Measurements from ENCODE around the gene HOXA13.

The HOXA13 gene

GRCh38 chr7:27157702-27158431, 42.0 kb downstream of the HOXA13 start:
- DNase-seq, result no peak

- DNase-seq, result no peak
Measured at GRCh38 chr7:27156916-27157701, 42.8 kb downstream of the HOXA13 start.

DNA sequence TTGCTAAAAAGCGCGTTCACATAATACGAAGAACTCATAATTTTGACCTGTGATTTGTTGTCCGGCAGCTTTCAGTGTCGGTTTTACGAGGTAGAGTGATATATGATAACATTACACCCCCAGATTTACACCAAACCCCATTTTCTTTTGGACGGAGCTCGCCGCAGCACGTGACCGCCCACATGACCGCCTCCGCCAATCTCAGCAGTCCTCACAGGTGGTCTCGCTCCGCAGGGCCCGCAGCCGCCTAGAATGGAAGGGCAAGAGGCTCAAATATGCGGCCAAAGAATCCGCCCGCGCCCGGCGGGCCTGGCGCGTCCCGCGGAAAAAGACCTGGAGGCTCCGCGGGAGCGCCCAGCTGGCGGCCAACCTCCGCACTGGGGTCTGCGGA, 43.4 kb downstream of the HOXA13 start, which contains the start of gene HOXA7:
Gene HOXA7 (minus strand): TSS at position 168 of the 391 bp plus-strand sequence. CDS start 130 bp downstream, at position 38.
- DNase-seq, result peak in 1 of 2 donors; percentile 43

DNA sequence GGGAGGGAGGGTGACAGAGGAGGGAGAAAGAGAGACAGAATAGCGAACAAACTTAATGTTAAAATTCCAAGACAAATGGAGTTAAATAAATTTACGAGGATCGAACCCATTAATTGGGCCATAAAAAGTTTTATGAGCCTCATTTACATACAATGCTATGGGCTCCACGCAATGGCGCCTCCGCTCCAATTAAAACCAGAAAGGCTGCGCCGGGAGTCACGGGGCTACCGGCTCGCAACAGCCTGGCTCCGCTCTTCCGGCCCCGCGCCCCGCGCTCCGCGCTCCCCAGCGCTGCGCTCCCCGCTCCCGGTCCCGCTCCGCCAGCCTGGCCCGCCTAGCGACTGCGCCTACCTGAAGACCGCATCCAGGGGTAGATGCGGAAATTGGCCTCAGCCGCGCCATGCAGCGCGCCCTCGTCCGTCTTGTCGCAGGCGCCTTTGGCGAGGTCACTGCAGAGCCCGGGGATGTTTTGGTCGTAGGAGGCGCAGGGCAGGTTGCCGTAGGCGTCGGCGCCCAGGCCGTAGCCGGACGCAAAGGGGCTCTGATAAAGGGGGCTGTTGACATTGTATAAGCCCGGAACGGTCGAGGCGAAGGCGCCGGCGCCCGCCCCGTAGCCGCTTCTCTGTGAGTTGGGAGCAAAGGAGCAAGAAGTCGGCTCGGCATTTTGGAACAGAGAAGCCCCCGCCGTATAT, 43.9 kb downstream of the HOXA13 start:
- DNase-seq, result no peak

DNA sequence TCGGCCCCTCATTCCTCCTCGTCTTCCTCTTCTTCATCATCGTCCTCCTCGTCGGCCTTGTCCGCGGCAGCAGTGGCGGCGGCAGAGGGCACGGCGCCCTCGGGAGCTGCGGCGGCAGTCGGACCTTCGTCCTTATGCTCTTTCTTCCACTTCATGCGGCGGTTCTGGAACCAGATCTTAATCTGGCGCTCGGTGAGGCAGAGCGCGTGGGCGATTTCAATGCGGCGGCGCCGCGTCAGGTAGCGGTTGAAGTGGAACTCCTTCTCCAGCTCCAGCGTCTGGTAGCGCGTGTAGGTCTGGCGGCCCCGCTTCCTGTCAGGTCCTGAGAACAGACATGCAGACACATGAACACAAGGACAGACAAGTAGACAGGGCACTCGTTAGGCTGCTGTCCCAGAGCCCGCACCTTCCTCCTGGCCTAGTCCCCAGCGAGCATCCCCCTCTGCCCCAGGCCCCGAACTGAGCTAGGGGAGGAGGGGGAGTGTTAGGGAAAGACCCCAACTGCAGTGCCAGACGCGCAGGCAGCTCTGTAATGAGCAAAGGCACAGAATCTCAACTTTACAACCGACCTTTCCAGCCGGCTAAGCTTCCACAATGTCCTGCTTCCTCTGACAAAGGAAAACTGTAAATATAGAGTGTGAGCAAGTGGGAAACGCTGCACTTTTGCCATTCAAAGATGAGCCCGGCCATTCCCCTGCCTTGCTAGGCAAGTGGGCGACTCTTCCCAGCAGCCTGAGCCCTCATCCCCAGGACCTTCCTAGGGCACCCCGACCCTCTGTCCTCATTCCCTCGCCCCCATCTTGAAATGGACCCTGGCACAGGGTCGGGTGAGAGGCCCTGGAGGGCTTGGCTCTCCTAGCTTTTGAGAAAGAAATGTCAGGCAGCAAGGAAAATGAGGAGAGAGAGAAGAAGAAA, 44.7 kb downstream of the HOXA13 start:
- DNase-seq, result no peak

- no peak for DNase-seq
Measured at GRCh38 chr7:27154369-27154768, 45.5 kb downstream of the HOXA13 start.

DNA sequence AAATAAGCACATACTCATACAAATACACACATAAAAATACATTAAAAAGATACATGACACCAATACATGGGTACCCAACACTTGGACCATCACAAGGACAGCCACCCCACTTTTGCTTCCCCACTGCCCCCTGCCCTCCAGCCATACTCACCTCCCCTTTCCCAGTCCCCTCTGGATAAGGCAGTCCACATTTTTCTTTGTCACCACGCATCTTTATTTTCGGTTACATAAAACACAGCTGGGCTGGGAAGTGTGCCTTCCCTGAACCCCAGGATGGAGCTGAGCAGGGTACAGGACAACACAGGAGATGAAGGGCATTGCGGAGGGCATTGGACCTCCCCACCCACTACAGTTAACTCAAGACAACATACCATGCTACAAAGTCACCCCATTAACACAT, 46.4 kb downstream of the HOXA13 start:
- no peak for DNase-seq

DNA sequence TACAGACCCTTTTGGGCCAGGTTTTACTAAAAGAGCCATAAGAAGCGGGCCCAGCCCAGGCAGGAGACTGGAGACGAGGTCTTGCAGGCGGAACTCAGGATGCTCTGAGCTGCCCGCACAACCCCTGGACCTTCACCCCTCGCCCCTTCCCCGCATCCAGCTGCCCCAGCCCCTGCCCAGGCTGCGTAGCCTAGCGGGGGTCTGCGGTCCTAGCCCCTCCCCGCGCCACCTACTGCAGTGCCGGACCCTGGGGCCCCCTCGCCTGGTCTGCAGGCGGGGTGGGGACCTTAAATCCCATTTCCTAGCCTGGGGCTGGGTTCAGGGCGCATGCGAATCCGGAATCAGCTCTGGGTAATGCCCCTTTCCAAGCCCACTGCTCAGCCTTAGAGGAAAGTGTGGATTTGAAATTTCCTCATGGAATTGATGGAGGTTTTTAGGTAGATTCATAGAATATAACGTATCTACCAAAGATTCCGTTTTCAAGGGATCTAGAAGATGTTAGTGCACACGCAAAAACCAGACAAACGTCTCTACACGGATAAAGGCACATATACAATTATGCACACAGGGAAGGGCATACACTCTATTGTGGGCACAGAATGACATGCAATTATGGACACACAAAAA, 47.0 kb downstream of the HOXA13 start:
- no peak for DNase-seq

GRCh38 chr7:27151931-27152815, 47.7 kb downstream of the HOXA13 start, which contains the start of gene HOXA3:
HOXA3 (minus strand) TSS chr7:27152583; CDS start chr7:27110640, 41,943 bp downstream.
- DNase-seq, result peak in 1 of 2 donors; percentile 26

GRCh38 chr7:27151341-27151930, 48.5 kb downstream of the HOXA13 start:
- no peak for DNase-seq

GRCh38 chr7:27150568-27151340, 49.1 kb downstream of the HOXA13 start:
- DNase-seq, result peak in 1 of 2 donors; percentile 25

GRCh38 chr7:27149842-27150567, 49.9 kb downstream of the HOXA13 start:
- no peak for DNase-seq

DNA sequence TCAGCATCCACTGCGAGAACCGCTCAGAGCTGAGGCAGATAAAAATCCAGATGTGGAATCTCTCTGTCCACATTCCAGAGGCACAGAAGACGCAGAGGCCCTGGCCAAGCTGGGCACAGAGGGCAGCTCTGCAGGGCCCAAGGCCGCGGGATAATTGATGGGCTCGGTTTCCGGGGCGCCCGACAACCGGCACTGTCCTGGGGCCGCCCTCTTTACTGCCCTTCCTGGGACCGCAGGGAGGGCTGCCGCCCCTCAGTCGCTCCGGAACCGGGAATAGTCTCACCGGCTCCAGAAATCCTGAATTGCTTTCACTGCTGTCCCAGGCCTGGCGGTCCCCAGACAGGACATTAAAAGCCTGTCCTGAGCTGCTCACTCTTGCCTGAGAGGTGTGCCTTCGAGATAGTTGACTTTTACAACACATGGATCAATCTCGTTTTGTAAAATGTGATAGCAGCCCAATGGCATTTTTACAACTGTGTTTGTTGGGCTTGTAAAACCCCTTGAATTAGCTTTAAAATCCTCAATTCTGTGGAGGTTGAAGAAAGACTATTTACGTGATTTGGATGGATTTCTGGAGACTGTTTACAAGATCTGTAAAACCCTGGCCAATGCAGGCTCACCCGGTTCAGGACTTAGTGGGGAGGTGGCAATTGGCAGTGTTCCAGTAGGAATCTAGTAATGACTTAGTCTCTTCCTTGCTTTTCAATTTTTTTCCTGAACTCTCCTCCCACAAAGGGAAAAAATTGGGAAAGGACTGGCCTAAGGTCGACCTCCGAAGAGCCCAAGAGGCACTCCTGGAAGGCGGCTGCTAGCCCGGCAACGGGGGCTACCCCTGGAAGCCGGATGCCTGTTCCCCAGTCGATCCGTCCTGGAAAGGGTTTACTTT, 50.9 kb downstream of the HOXA13 start:
- no peak for DNase-seq

GRCh38 chr7:27148031-27148755, 51.7 kb downstream of the HOXA13 start:
- DNase-seq, result no peak

DNA sequence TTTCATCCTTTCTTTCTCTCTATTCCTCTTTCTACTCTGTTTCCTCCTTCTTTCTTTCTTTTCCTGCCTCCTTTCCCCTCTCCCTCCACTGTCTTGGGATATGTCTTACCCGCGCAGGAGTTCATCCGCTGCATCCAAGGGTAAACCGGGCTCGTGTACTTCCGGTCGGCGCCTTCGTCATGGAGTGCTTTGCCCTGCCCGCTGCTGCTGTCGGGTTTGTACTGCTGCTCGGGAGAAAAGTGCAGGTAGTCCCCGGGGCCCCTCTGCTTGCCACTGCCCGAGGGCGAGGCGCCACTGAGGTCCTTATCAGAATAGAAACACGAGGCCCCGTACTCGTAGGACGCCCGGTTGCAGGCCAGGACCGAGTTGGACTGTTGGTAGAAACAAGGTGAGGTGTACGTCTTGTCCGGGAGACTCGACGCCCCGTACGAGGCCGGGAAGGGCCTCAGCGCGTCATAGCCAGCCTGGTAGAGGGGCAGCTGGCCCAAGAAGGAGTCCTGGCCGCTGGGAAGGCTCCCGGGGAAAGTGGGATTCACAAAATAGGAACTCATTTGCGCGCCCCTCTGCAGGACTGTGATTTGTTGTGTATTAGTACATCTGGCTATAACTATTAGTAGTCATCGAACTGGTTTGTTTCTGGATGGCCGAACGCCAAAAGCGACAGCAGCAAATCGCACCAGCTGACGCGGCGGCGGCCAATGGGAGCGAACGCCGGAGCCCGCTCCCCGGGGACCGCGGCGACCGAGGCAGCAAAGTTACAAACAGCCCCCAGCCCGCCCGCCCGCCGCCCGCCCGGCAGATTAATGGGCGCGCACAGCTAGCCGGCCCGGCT, 52.5 kb downstream of the HOXA13 start, which contains the start of gene HOXA6:
Gene HOXA6 (minus strand): TSS at position 576 of the 832 bp plus-strand sequence. CDS start 25 bp downstream, at position 551.
- DNase-seq, result no peak

Measured in bone marrow (tissue), 2 donors.